H9 (cell line): ENCODE data around the gene NCAM1. TPM values are rescaled to one million over a fixed set of nuclear protein-coding genes. Genes with fewer than 3 reads are reported as not detected.

Experiments used
- DNase-seq: peaks from one replicate; pipeline ENCODE4 v3.0.0-alpha.2; 2017
- H2AFZ ChIP-seq: one replicate; pipeline ENCODE4 v1.6.1; 2013; ENCODE audit warnings: mild to moderate bottlenecking, low read length, control low read depth, moderate library complexity
- H2AK5ac ChIP-seq: 2 replicates; pipeline ENCODE4 v1.6.1; 2013; ENCODE audit warnings: low read length, control low read depth, mixed read lengths; ENCODE audit not compliant: insufficient read length
- H2BK120ac ChIP-seq: one replicate; pipeline ENCODE4 v1.6.1; 2013; ENCODE audit warnings: low read depth, mild to moderate bottlenecking, low read length, control low read depth, inconsistent platforms; ENCODE audit not compliant: poor library complexity, severe bottlenecking
- H2BK12ac ChIP-seq: 2 replicates; pipeline ENCODE4 v1.6.1; 2013; ENCODE audit warnings: low read length, control low read depth, mixed read lengths, low read depth; ENCODE audit not compliant: insufficient read length
- H2BK15ac ChIP-seq: 2 replicates; pipeline ENCODE4 v1.6.1; 2013; ENCODE audit warnings: low read depth, low read length, control low read depth
- H2BK20ac ChIP-seq: one replicate; pipeline ENCODE4 v1.6.1; 2013; ENCODE audit warnings: low read depth, mild to moderate bottlenecking, low read length, control low read depth, inconsistent platforms; ENCODE audit not compliant: poor library complexity, severe bottlenecking
- H2BK5ac ChIP-seq: 2 replicates; pipeline ENCODE4 v1.6.1; 2013; ENCODE audit warnings: low read length, control low read depth, mixed read lengths; ENCODE audit not compliant: insufficient read length
- H3K14ac ChIP-seq: 2 replicates; pipeline ENCODE4 v1.6.1; 2013; ENCODE audit warnings: low read length, control low read depth; ENCODE audit not compliant: insufficient read depth
- H3K18ac ChIP-seq: 2 replicates; pipeline ENCODE4 v1.6.1; 2013; ENCODE audit warnings: low read depth, mild to moderate bottlenecking, mixed read lengths, low read length, control low read depth; ENCODE audit not compliant: insufficient read length
- H3K23ac ChIP-seq: 2 replicates; pipeline ENCODE4 v1.6.1; 2013; ENCODE audit warnings: low read length, control low read depth, mixed read lengths, low read depth; ENCODE audit not compliant: insufficient read length
- H3K23me2 ChIP-seq: 2 replicates; pipeline ENCODE4 v1.6.1; 2013; ENCODE audit warnings: low read depth, mild to moderate bottlenecking, mixed read lengths, low read length, control low read depth; ENCODE audit not compliant: insufficient read length, poor library complexity, severe bottlenecking
- H3K27ac ChIP-seq: 2 replicates; pipeline ENCODE4 v1.5.1; 2013; ENCODE audit warnings: low read length, control low read depth, mixed read lengths, low read depth; ENCODE audit not compliant: insufficient read length
- H3K27me3 ChIP-seq: 2 replicates; pipeline ENCODE4 v1.6.1; 2013; ENCODE audit warnings: low read length, control low read depth, inconsistent platforms; ENCODE audit not compliant: insufficient read depth
- H3K4ac ChIP-seq: 2 replicates; pipeline ENCODE4 v1.6.1; 2013; ENCODE audit warnings: low read depth, mild to moderate bottlenecking, control low read depth, inconsistent platforms, low read length, moderate library complexity
- H3K4me1 ChIP-seq: 2 replicates; pipeline ENCODE4 v1.6.1; 2013; ENCODE audit warnings: low read length, control low read depth, inconsistent platforms; ENCODE audit not compliant: insufficient read depth
- H3K4me2 ChIP-seq: 2 replicates; pipeline ENCODE4 v1.6.1; 2013; ENCODE audit warnings: low read length, control low read depth, mixed read lengths; ENCODE audit not compliant: insufficient read length, insufficient read depth
- H3K56ac ChIP-seq: 2 replicates; pipeline ENCODE4 v1.6.1; 2013; ENCODE audit warnings: low read depth, mild to moderate bottlenecking, mixed read lengths, low read length, control low read depth; ENCODE audit not compliant: insufficient read length
- H3K79me1 ChIP-seq: 2 replicates; pipeline ENCODE4 v1.6.1; 2013; ENCODE audit warnings: low read depth, mild to moderate bottlenecking, moderate library complexity, low read length, control low read depth, inconsistent platforms; ENCODE audit not compliant: insufficient read depth, poor library complexity, severe bottlenecking
- H3K79me2 ChIP-seq: 2 replicates; pipeline ENCODE4 v1.6.1; 2013; ENCODE audit warnings: low read length, control low read depth, inconsistent platforms; ENCODE audit not compliant: insufficient read depth
- H3K9ac ChIP-seq: 2 replicates; pipeline ENCODE4 v1.6.1; 2013; ENCODE audit warnings: low read length, control low read depth, mixed read lengths; ENCODE audit not compliant: insufficient read length; ENCODE audit errors: extremely low read depth
- H3K9me3 ChIP-seq: one replicate; pipeline ENCODE4 v1.6.1; 2013; ENCODE audit warnings: low read depth, low read length, inconsistent platforms; ENCODE audit not compliant: control insufficient read depth
- H3T11ph ChIP-seq: one replicate; pipeline ENCODE4 v1.6.1; 2013; ENCODE audit warnings: mild to moderate bottlenecking, low read length, control low read depth, inconsistent platforms
- H4K20me1 ChIP-seq: one replicate; pipeline ENCODE4 v1.6.1; 2013; ENCODE audit not compliant: control insufficient read depth, insufficient read length, insufficient read depth
- H4K5ac ChIP-seq: 2 replicates; pipeline ENCODE4 v1.6.1; 2013; ENCODE audit warnings: low read depth, mild to moderate bottlenecking, mixed read lengths, low read length, control low read depth; ENCODE audit not compliant: insufficient read length
- H4K8ac ChIP-seq: replicated peaks from 2 replicates; pipeline ENCODE4 v1.6.1; 2013; ENCODE audit warnings: low read length, control low read depth, mixed read lengths, low read depth; ENCODE audit not compliant: insufficient read length
- H4K91ac ChIP-seq: 2 replicates; pipeline ENCODE4 v1.6.1; 2013; ENCODE audit warnings: low read depth, mild to moderate bottlenecking, moderate library complexity, mixed read lengths, low read length, control low read depth; ENCODE audit not compliant: insufficient read length
- H3K27ac Mint-ChIP-seq, 3 experiments: 2 replicates in 2 of 3; 3 replicates in 1 of 3; pipeline ENCODE4 v1.8.0; 2020 to 2021; ENCODE audit warnings: mixed read lengths in 3 of 3, mild to moderate bottlenecking in 1 of 3, moderate library complexity in 1 of 3
- H3K27me3 Mint-ChIP-seq: 2 replicates; pipeline ENCODE4 v1.8.0; 2021; ENCODE audit warnings: low read depth, mild to moderate bottlenecking, moderate library complexity, mixed read lengths
- H3K36me3 Mint-ChIP-seq, 3 experiments: 2 replicates in 2 of 3; 3 replicates in 1 of 3; pipeline ENCODE4 v1.8.0; 2020 to 2021; ENCODE audit warnings: low read depth in 3 of 3, mixed read lengths in 3 of 3; ENCODE audit not compliant: insufficient read depth in 1 of 3
- H3K4me1 Mint-ChIP-seq, 2 experiments: 2 replicates each; pipeline ENCODE4 v1.8.0; 2020; ENCODE audit warnings: mixed read lengths in 2 of 2
- H3K4me3 Mint-ChIP-seq, 2 experiments: 2 replicates in 1 of 2; 3 replicates in 1 of 2; pipeline ENCODE4 v1.8.0; 2020 to 2021; ENCODE audit warnings: mild to moderate bottlenecking in 2 of 2, mixed read lengths in 2 of 2, moderate library complexity in 1 of 2
- H3K9me3 Mint-ChIP-seq, 2 experiments: 2 replicates in 1 of 2; 3 replicates in 1 of 2; pipeline ENCODE4 v1.8.0; 2020; ENCODE audit warnings: mild to moderate bottlenecking in 2 of 2, mixed read lengths in 2 of 2, moderate library complexity in 1 of 2
- CTCF ChIP-seq: fragments of 200-600 bp; sonication (generic); conservative IDR thresholded peaks from 3 replicates; pipeline ENCODE4 v1.8.0; 2021; ENCODE audit warnings: antibody characterized with exemption, mild to moderate bottlenecking
- WGBS: extraction: QIAGEN DNeasy Blood & Tissue Kit; methylation state at CpG from one replicate; pipeline ENCODE4 v1.1.7; 2013; ENCODE audit warnings: missing lambda C conversion rate, low lambda C conversion rate, mixed read lengths; ENCODE audit not compliant: insufficient read length; ENCODE audit errors: extremely low coverage; 5-methylcytosine and 5-hydroxymethylcytosine counted together
- total RNA-seq: library from RNA; stranded (reverse); gene quantifications from 2 replicates; pipeline ENCODE4 v1.2.1, GENCODE V29; 2021

The NCAM1 gene
- total RNA-seq, 1 experiment from 2014 or later = 2.5 TPM

DNA sequence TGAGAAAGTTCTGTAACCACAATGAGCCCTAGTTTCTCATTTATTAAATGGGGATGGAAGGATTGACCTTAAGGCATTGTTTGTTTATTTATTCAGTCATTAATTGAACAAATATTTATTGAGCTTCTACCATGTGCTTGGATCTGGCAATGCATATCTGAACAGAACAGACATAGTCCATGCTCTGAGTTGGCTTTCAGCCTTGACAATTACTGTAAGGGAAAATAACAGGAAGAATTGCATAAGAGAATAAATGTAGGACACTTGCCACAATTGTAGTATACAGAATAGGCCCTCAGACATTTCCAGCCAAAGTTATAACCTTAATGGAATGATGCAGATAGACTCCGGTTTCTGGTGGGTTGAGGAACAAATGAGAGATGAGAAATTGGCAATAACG lies 192.6 kb downstream of the NCAM1 start:
- Histone ChIP-seq H3K23me2 (no peaks in the 10 kb centered on the region), H3K27me3 (no peaks in the 10 kb centered on the region), H4K20me1 (no peaks in the 10 kb centered on the region), H3K9me3 (no peaks in the 10 kb centered on the region), H2AK5ac (no peak overlapping the region), H3K9ac (no peak overlapping the region), H2BK5ac (no peak overlapping the region), H3T11ph (no peak overlapping the region), H3K79me1 (no peaks in the 10 kb centered on the region), H2BK12ac (no peak overlapping the region), H3K4ac (no peak overlapping the region), H2BK20ac (no peak overlapping the region), H3K14ac (no peak overlapping the region), H3K27ac (no peak overlapping the region), H2AFZ (no peak overlapping the region), H3K4me2 (no peak overlapping the region), H3K18ac (no peak overlapping the region), H2BK120ac (no peak overlapping the region), H4K91ac (no peak overlapping the region), H2BK15ac (no peak overlapping the region), H3K4me1 (no peaks in the 10 kb centered on the region), H3K56ac (no peak overlapping the region), H4K5ac (no peak overlapping the region), H3K23ac (no peak overlapping the region), H3K79me2 (no peaks in the 10 kb centered on the region), H4K8ac (no peak overlapping the region)
- Mint-ChIP-seq H3K9me3 (no peaks in the 10 kb centered on the region), H3K4me1 (peaks cover 5% of the 10 kb centered on the region in 2 experiments), H3K4me3 (no peak overlapping the region), H3K36me3 (no peaks in the 10 kb centered on the region), H3K27ac (no peak overlapping the region), H3K27me3 (peaks cover 2% of the 10 kb centered on the region)
- no peak for TF ChIP-seq CTCF
- no CpG with 5 or more reads among the region's 2 CpGs for WGBS
- DNase-seq = no peak
